Osteocyte (in vitro differentiated cells): ENCODE results near the gene ERBB3. TPM values are rescaled to one million over a fixed set of nuclear protein-coding genes. Genes with fewer than 3 reads are reported as not detected.

Experiments
- DNase-seq: peaks from one replicate; pipeline ENCODE4 v3.0.0; 2021; ENCODE audit warnings: mixed read lengths; ENCODE audit not compliant: unreplicated experiment; ENCODE audit errors: extremely low spot score
- H3K27ac Mint-ChIP-seq: one replicate; pipeline ENCODE4 v1.8.0; 2021; ENCODE audit warnings: mild to moderate bottlenecking, mixed read lengths; ENCODE audit not compliant: unreplicated experiment
- H3K27me3 Mint-ChIP-seq: one replicate; pipeline ENCODE4 v1.8.0; 2021; ENCODE audit warnings: mixed read lengths; ENCODE audit not compliant: unreplicated experiment
- H3K36me3 Mint-ChIP-seq: one replicate; pipeline ENCODE4 v1.8.0; 2021; ENCODE audit warnings: mixed read lengths; ENCODE audit not compliant: unreplicated experiment
- H3K4me1 Mint-ChIP-seq: one replicate; pipeline ENCODE4 v1.8.0; 2021; ENCODE audit warnings: mixed read lengths; ENCODE audit not compliant: unreplicated experiment
- H3K4me3 Mint-ChIP-seq: one replicate; pipeline ENCODE4 v1.8.0; 2021; ENCODE audit warnings: mild to moderate bottlenecking, moderate library complexity, mixed read lengths; ENCODE audit not compliant: unreplicated experiment
- H3K9me3 Mint-ChIP-seq: one replicate; pipeline ENCODE4 v1.8.0; 2021; ENCODE audit warnings: mixed read lengths; ENCODE audit not compliant: unreplicated experiment
- CTCF ChIP-seq: fragments of 200-600 bp; sonication (generic); IDR thresholded peaks from 2 replicates; pipeline ENCODE4 v1.5.0; 2021; ENCODE audit warnings: antibody characterized with exemption, mild to moderate bottlenecking, moderate library complexity
- total RNA-seq: library from RNA; stranded (reverse); gene quantifications from 2 replicates; pipeline ENCODE4 v1.2.1, GENCODE V29; 2021

Gene ERBB3
- total RNA-seq, 1 donor from 2014 or later, result 1.2 TPM

GRCh38 chr12:56078931-56079722, 838 bp upstream of the ERBB3 start:
- Mint-ChIP-seq H3K4me1 (peaks cover 7% of the 10 kb centered on the region), H3K27me3 (no peaks in the 10 kb centered on the region), H3K36me3 (no peaks in the 10 kb centered on the region), H3K4me3 (peak overlapping the region; percentile 76), H3K27ac (peak overlapping the region; percentile 85), H3K9me3 (no peaks in the 10 kb centered on the region)
- DNase-seq, result peak; percentile 96
- peak; percentile 81 for TF ChIP-seq CTCF

DNA sequence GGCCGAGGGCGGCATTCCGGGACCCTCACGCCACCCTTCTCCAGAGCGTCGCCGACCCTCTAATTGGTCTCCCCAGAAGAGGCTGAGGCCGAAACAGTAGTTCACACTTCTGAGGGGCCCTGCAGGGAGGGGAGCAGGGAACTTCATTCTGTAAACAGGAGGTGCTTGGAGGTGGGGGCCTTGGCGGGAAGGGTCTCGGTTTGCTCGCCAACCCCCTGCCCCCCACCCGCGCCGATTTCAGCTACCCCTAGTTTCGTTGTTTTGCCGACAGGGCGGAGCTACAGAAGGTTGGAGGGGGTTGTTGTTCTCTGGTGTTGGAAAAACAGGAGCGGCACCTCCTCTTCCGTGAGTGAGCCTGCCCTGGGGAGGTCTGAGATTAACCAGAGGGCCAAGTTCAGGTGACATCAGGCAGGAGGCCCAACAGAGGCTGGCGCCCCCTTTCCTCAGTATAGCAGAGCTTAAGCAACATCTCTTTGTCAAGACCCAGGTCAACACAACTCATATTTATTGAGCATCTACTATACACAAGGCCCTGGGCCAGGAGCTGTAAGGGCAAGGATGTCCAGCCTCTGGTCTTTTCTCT, 682 bp downstream of the ERBB3 start:
- peak overlapping the region; percentile 47 for H3K4me3 Mint-ChIP-seq
- H3K27ac Mint-ChIP-seq, result no peak overlapping the region
- H3K27me3 Mint-ChIP-seq, result no peaks in the 10 kb centered on the region
- H3K36me3 Mint-ChIP-seq, result no peaks in the 10 kb centered on the region
- no peaks in the 10 kb centered on the region for H3K9me3 Mint-ChIP-seq
- no peak for DNase-seq
- no peak for TF ChIP-seq CTCF
- H3K4me1 Mint-ChIP-seq, result peaks cover 7% of the 10 kb centered on the region

GRCh38 chr12:56081393-56082347, 1.7 kb downstream of the ERBB3 start:
- no peak overlapping the region for H3K4me3 Mint-ChIP-seq

DNA sequence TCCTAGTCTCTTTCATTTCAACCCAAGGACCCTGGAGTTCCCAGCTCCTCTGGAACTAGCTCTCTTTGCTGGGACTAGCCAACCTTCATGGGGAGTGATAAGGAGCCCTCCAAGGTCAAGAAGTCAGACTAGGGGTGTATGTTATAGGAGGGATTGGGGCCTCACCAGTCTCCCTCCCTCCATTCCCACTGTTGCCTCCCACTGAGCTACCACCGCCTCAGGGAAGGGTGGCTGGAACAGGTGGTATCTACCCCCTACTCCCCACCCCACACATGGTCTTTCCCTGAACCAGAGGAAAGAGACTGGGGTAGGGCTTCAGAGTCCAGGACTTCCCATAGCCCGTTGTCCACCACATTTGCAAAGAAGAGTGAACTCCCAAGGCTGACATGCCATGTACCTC, 2.4 kb downstream of the ERBB3 start:
- H3K27ac Mint-ChIP-seq, result no peak overlapping the region
- H3K4me3 Mint-ChIP-seq, result no peak overlapping the region
- no peaks in the 10 kb centered on the region for H3K27me3 Mint-ChIP-seq
- no peak for TF ChIP-seq CTCF
- no peaks in the 10 kb centered on the region for H3K36me3 Mint-ChIP-seq
- peaks cover 7% of the 10 kb centered on the region for H3K4me1 Mint-ChIP-seq
- H3K9me3 Mint-ChIP-seq, result no peaks in the 10 kb centered on the region
- DNase-seq, result no peak

More at GRCh38 chr12:56081393-56082347, 1.7 kb downstream of the ERBB3 start:
- DNase-seq, result no peak
- TF ChIP-seq CTCF, result no peak
- H3K27ac Mint-ChIP-seq, result no peak overlapping the region
- H3K27me3 Mint-ChIP-seq, result no peaks in the 10 kb centered on the region
- no peaks in the 10 kb centered on the region for H3K36me3 Mint-ChIP-seq
- no peaks in the 10 kb centered on the region for H3K9me3 Mint-ChIP-seq
- H3K4me1 Mint-ChIP-seq, result peaks cover 7% of the 10 kb centered on the region
